WTC11 (cell line): ENCODE results near the gene SF3B4. TPM values are rescaled to one million over a fixed set of nuclear protein-coding genes. Genes with fewer than 3 reads are reported as not detected.
A peak's percentile ranks its signal among the peaks of the same experiment; 100 is the strongest.
"Not testable (repeated sequence)": the region's sequence is repeated elsewhere in the genome, so short reads cannot be mapped to it uniquely, and the experiment has no call there.

Experiments used
- ATAC-seq: fragments of 200-7000 bp; cut with Tn5 transposase; 2 replicates; pipeline ENCODE4 v1.10.0; 2021; ENCODE audit warnings: mild to moderate bottlenecking, moderate library complexity
- CTCF ChIA-PET: fragments of 300-600 bp; sonication (Branson Sonifier 250); formaldehyde crosslinking; loops from one replicate; lab custom pipeline; 2021; ENCODE audit warnings: antibody characterized with exemption; lab: Charles Lee
- POLR2A ChIA-PET: fragments of 350-600 bp; sonication (Branson Sonifier 250); formaldehyde crosslinking; loops from one replicate; lab custom pipeline; 2021; ENCODE audit warnings: antibody characterized with exemption; lab: Charles Lee
- DNase-seq: peaks from one replicate; pipeline ENCODE4 v3.0.0; 2021; ENCODE audit warnings: low spot score
- H3K27ac Mint-ChIP-seq: 2 replicates; pipeline ENCODE4 v1.8.0; 2021; ENCODE audit warnings: mixed read lengths
- H3K27me3 Mint-ChIP-seq: 2 replicates; pipeline ENCODE4 v1.8.0; 2021; ENCODE audit warnings: low read depth, mild to moderate bottlenecking, moderate library complexity, mixed read lengths
- H3K36me3 Mint-ChIP-seq: 2 replicates; pipeline ENCODE4 v1.8.0; 2021; ENCODE audit warnings: mixed read lengths
- H3K4me1 Mint-ChIP-seq: 2 replicates; pipeline ENCODE4 v1.8.0; 2022; ENCODE audit warnings: mixed read lengths
- H3K4me3 Mint-ChIP-seq: 2 replicates; pipeline ENCODE4 v1.8.0; 2021; ENCODE audit warnings: mild to moderate bottlenecking, moderate library complexity, mixed read lengths
- H3K9me3 Mint-ChIP-seq: 2 replicates; pipeline ENCODE4 v1.8.0; 2021; ENCODE audit warnings: mixed read lengths
- AR ChIP-seq: fragments of 250-450 bp; sonication (Bioruptor Pico); IDR thresholded peaks from 2 replicates; pipeline ENCODE4 v1.9.0; 2021; ENCODE audit warnings: mild to moderate bottlenecking
- ATF1 ChIP-seq: sonication (generic); formaldehyde crosslinking; IDR thresholded peaks from 2 replicates; pipeline ENCODE4 v1.8.1; 2023; ENCODE audit warnings: mild to moderate bottlenecking, moderate library complexity, missing genetic modification reagents
- CBFB ChIP-seq: sonication (generic); formaldehyde crosslinking; IDR thresholded peaks from 2 replicates; pipeline ENCODE4 v1.8.1; 2022; ENCODE audit warnings: mild to moderate bottlenecking, low read depth, missing genetic modification reagents
- ETV6 ChIP-seq: sonication (generic); formaldehyde crosslinking; IDR thresholded peaks from 2 replicates; pipeline ENCODE4 v1.8.1; 2022; ENCODE audit warnings: mild to moderate bottlenecking, missing genetic modification reagents
- FOXP1 ChIP-seq: sonication (generic); formaldehyde crosslinking; IDR thresholded peaks from 2 replicates; pipeline ENCODE4 v1.8.0; 2022; ENCODE audit warnings: missing genetic modification reagents, mild to moderate bottlenecking, moderate library complexity, borderline replicate concordance
- GABPB1 ChIP-seq: sonication (generic); formaldehyde crosslinking; IDR thresholded peaks from 2 replicates; pipeline ENCODE4 v1.8.1; 2023; ENCODE audit warnings: mild to moderate bottlenecking, missing genetic modification reagents
- HMGXB4 ChIP-seq: sonication (generic); formaldehyde crosslinking; IDR thresholded peaks from 2 replicates; pipeline ENCODE4 v1.8.1; 2023; ENCODE audit warnings: mild to moderate bottlenecking, moderate library complexity, missing genetic modification reagents
- IRF2 ChIP-seq: sonication (generic); formaldehyde crosslinking; IDR thresholded peaks from 2 replicates; pipeline ENCODE4 v1.8.0; 2022; ENCODE audit warnings: low read depth, missing genetic modification reagents, borderline replicate concordance
- KAT7 ChIP-seq: sonication (generic); formaldehyde crosslinking; IDR thresholded peaks from 2 replicates; pipeline ENCODE4 v1.8.1; 2023; ENCODE audit warnings: missing genetic modification reagents, mild to moderate bottlenecking, borderline replicate concordance
- MAX ChIP-seq: sonication (generic); formaldehyde crosslinking; IDR thresholded peaks from 2 replicates; pipeline ENCODE4 v1.8.0; 2022; ENCODE audit warnings: mild to moderate bottlenecking, missing genetic modification reagents
- PRRX2 ChIP-seq: fragments of 250-450 bp; sonication (Bioruptor Pico); IDR thresholded peaks from 2 replicates; pipeline ENCODE4 v1.8.0; 2021; ENCODE audit warnings: mild to moderate bottlenecking
- SMAD4 ChIP-seq: sonication (generic); formaldehyde crosslinking; IDR thresholded peaks from 2 replicates; pipeline ENCODE4 v1.8.0; 2022; ENCODE audit warnings: mild to moderate bottlenecking, missing genetic modification reagents
- SOX15 ChIP-seq: fragments of 250-450 bp; sonication (Bioruptor Pico); IDR thresholded peaks from 2 replicates; pipeline ENCODE4 v1.9.0; 2021; ENCODE audit warnings: mild to moderate bottlenecking
- TEAD1 ChIP-seq: sonication (generic); formaldehyde crosslinking; IDR thresholded peaks from 2 replicates; pipeline ENCODE4 v1.8.0; 2022; ENCODE audit warnings: mild to moderate bottlenecking, missing genetic modification reagents
- TP53 ChIP-seq: sonication (generic); formaldehyde crosslinking; IDR thresholded peaks from 2 replicates; pipeline ENCODE4 v1.8.1; 2023; ENCODE audit warnings: mild to moderate bottlenecking, missing genetic modification reagents
- USF1 ChIP-seq: sonication (generic); formaldehyde crosslinking; IDR thresholded peaks from 2 replicates; pipeline ENCODE4 v1.8.0; 2022; ENCODE audit warnings: mild to moderate bottlenecking, missing genetic modification reagents
- ZNF232 ChIP-seq: sonication (generic); formaldehyde crosslinking; IDR thresholded peaks from 2 replicates; pipeline ENCODE4 v1.8.0; 2022; ENCODE audit warnings: mild to moderate bottlenecking, missing genetic modification reagents
- ZNF396 ChIP-seq: fragments of 250-450 bp; sonication (Bioruptor Pico); IDR thresholded peaks from 2 replicates; pipeline ENCODE4 v1.8.0; 2021; ENCODE audit warnings: mild to moderate bottlenecking, moderate library complexity, borderline replicate concordance
- ZNF512 ChIP-seq: sonication (generic); formaldehyde crosslinking; IDR thresholded peaks from 2 replicates; pipeline ENCODE4 v1.8.1; 2022; ENCODE audit warnings: missing genetic modification reagents, borderline replicate concordance
- ZNF671 ChIP-seq: fragments of 250-450 bp; sonication (Bioruptor Pico); IDR thresholded peaks from 2 replicates; pipeline ENCODE4 v1.8.0; 2021; ENCODE audit warnings: mild to moderate bottlenecking
- total RNA-seq: library from RNA; stranded (reverse); gene quantifications from 3 replicates; pipeline ENCODE4 v1.2.3, GENCODE V29; 2021

Gene SF3B4
- total RNA-seq, 1 experiment from 2014 or later, result 90.1 TPM

- TF ChIP-seq CBFB (CRISPR knock-in tag), result no peak
- TF ChIP-seq ZNF512 (CRISPR knock-in tag), result no peak
- TF ChIP-seq ETV6 (CRISPR knock-in tag), result peak; percentile 33; the same call in 1 of the 2 replicates
- TF ChIP-seq ZNF232 (CRISPR knock-in tag), result 0 out of 2 replicates have a peak, but pooled peaks have one; percentile 57
- TF ChIP-seq PRRX2, result peak; percentile 93
- no peak for TF ChIP-seq ZNF396 (CRISPR knock-in tag)
- no peak; the same call in 1 of the 2 replicates for TF ChIP-seq TP53 (CRISPR knock-in tag)
- peak; percentile 92 for TF ChIP-seq AR
- peak; percentile 83 for TF ChIP-seq ZNF671 (CRISPR knock-in tag)
- TF ChIP-seq SOX15 (CRISPR knock-in tag), result peak; percentile 61; the same call in 1 of the 2 replicates
- TF ChIP-seq GABPB1 (CRISPR knock-in tag), result peak; percentile 53
- peak; percentile 13; the same call in 1 of the 2 replicates for TF ChIP-seq MAX
- TF ChIP-seq HMGXB4 (CRISPR knock-in tag), result no peak; the same call in 1 of the 2 replicates
- peak; percentile 61; the same call in 1 of the 2 replicates for TF ChIP-seq IRF2 (CRISPR knock-in tag)
- no peak for TF ChIP-seq SMAD4
- TF ChIP-seq TEAD1 (CRISPR knock-in tag), result peak; percentile 12; the same call in 1 of the 2 replicates
- TF ChIP-seq USF1 (CRISPR knock-in tag), result peak; percentile 46; the same call in 1 of the 2 replicates
Observed at GRCh38 chr1:149886396-149887195, 41.0 kb downstream of the SF3B4 start (continued).

GRCh38 chr1:149886121-149886395, 41.5 kb downstream of the SF3B4 start:
- H3K27me3 Mint-ChIP-seq, H3K4me3 Mint-ChIP-seq, H3K9me3 Mint-ChIP-seq, H3K27ac Mint-ChIP-seq, H3K4me1 Mint-ChIP-seq, H3K36me3 Mint-ChIP-seq, DNase-seq, ATAC-seq, CTCF ChIA-PET: not testable (repeated sequence)
- TF ChIP-seq FOXP1 (peak; percentile 58; the same call in 1 of the 2 replicates), KAT7 (CRISPR knock-in tag) (peak; percentile 80; the same call in 1 of the 2 replicates), MAX (peak; percentile 1; the same call in 1 of the 2 replicates), ATF1 (0 out of 2 replicates have a peak, but pooled peaks have one; percentile 11)
- POLR2A ChIA-PET, result interaction anchor here (0.6 to 6.1 kb wide), 15 partner anchors 14 to 1119 kb away, joined by 3 to 51 read pairs (median 8); partner anchors contain the start of genes BOLA1, MTMR11, OTUD7B and SF3B4
